Nephron progenitor cell (in vitro differentiated cells): ENCODE data around the gene MMP28.

Source experiments
- DNase-seq: peaks from one replicate; pipeline ENCODE4 v3.0.0; 2021
- H3K27ac Mint-ChIP-seq: 2 replicates; pipeline ENCODE4 v1.8.0; 2021; ENCODE audit warnings: mild to moderate bottlenecking, moderate library complexity, mixed read lengths
- H3K27me3 Mint-ChIP-seq: 2 replicates; pipeline ENCODE4 v1.8.0; 2021; ENCODE audit warnings: mild to moderate bottlenecking, low read depth, mixed read lengths; ENCODE audit not compliant: poor library complexity
- H3K36me3 Mint-ChIP-seq: 2 replicates; pipeline ENCODE4 v1.8.0; 2021; ENCODE audit warnings: low read depth, mixed read lengths
- H3K4me1 Mint-ChIP-seq: 2 replicates; pipeline ENCODE4 v1.8.0; 2021; ENCODE audit warnings: mixed read lengths
- H3K4me3 Mint-ChIP-seq: 2 replicates; pipeline ENCODE4 v1.8.0; 2021; ENCODE audit warnings: mild to moderate bottlenecking, moderate library complexity, mixed read lengths
- H3K9me3 Mint-ChIP-seq: 2 replicates; pipeline ENCODE4 v1.8.0; 2021; ENCODE audit warnings: mild to moderate bottlenecking, moderate library complexity, mixed read lengths
- TF ChIP-seq, protein P1 (sequence below): fragments of 200-600 bp; sonication (generic); IDR thresholded peaks from 2 replicates; pipeline ENCODE4 v1.5.0; 2021; ENCODE audit warnings: antibody characterized with exemption

The MMP28 gene

DNA sequence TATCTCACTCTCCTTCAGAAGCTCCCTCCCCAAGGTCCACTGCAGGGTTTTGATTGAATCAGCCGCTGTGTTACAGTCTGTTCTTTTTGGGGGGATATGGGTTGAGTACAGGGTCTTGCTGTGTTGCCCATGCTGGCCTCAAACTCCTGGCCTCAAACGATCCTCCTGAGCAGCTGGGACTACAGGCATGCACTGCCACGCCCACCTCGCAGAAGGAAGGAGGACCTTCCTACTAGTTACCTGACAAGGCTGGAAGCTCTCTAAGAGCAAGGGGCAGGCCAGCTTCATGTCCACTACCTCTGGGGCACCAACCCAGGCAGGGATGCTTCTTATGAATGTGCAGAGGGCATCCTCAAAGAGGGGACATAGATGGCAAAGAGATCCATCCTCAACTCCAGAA, 1.9 kb upstream of the MMP28 start:
- no peaks in the 10 kb centered on the region for H3K9me3 Mint-ChIP-seq
- H3K4me3 Mint-ChIP-seq, result no peak overlapping the region
- peaks cover 85% of the 10 kb centered on the region for H3K27me3 Mint-ChIP-seq
- H3K36me3 Mint-ChIP-seq, result no peaks in the 10 kb centered on the region
- DNase-seq, result no peak
- TF ChIP-seq, protein P1, sequence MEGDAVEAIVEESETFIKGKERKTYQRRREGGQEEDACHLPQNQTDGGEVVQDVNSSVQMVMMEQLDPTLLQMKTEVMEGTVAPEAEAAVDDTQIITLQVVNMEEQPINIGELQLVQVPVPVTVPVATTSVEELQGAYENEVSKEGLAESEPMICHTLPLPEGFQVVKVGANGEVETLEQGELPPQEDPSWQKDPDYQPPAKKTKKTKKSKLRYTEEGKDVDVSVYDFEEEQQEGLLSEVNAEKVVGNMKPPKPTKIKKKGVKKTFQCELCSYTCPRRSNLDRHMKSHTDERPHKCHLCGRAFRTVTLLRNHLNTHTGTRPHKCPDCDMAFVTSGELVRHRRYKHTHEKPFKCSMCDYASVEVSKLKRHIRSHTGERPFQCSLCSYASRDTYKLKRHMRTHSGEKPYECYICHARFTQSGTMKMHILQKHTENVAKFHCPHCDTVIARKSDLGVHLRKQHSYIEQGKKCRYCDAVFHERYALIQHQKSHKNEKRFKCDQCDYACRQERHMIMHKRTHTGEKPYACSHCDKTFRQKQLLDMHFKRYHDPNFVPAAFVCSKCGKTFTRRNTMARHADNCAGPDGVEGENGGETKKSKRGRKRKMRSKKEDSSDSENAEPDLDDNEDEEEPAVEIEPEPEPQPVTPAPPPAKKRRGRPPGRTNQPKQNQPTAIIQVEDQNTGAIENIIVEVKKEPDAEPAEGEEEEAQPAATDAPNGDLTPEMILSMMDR, result no peak
- peaks cover 12% of the 10 kb centered on the region for H3K4me1 Mint-ChIP-seq
- no peak overlapping the region for H3K27ac Mint-ChIP-seq

DNA sequence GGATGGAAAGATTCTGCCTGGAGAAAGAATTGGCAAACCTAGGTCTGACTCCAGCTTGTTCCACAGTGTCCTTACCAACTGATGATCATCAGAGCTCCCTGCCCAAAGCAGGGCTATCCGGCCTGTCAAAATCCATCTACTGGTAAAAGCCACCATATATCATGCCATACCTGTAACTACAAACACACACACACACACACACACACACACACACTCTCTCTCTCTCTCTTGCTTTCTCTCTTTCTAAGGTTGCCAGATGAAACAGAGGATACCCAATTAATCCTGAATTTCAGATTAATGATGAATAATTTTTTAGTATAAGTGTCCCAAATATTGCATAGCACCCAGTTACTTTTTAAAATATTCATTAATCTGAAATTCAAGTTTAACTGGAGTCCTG, 1.5 kb upstream of the MMP28 start:
- peaks cover 12% of the 10 kb centered on the region for H3K4me1 Mint-ChIP-seq
- H3K27ac Mint-ChIP-seq, result no peak overlapping the region
- no peaks in the 10 kb centered on the region for H3K36me3 Mint-ChIP-seq
- TF ChIP-seq, protein P1, result no peak
- no peak for DNase-seq
- peak overlapping the region; percentile 14 for H3K4me3 Mint-ChIP-seq
- peaks cover 89% of the 10 kb centered on the region for H3K27me3 Mint-ChIP-seq
- H3K9me3 Mint-ChIP-seq, result no peaks in the 10 kb centered on the region

DNA sequence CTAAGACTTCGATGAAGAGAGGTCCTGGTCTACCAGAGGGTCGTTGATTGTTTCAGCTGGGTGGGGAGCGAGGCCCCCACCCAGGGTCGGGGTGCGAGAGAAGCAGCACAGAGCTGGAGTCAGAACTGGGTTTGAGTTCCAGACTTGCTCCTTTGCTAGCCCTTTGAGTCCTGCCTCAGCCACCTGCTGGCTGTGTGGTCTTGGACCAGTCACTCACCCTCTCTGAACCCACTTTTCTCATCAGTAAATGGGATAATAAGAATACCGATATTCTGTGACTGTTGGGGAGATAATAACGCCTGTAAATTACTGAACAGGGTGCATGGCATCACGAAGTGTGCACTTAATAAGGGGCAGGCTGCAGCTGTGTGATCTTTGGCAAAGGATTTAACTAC, 427 bp upstream of the MMP28 start:
- Mint-ChIP-seq H3K27me3 (peaks cover 93% of the 10 kb centered on the region), H3K36me3 (no peaks in the 10 kb centered on the region), H3K4me1 (peaks cover 5% of the 10 kb centered on the region), H3K4me3 (peak overlapping the region; percentile 69), H3K9me3 (no peaks in the 10 kb centered on the region), H3K27ac (no peak overlapping the region)
- no peak for DNase-seq
- TF ChIP-seq, protein P1, result no peak

DNA sequence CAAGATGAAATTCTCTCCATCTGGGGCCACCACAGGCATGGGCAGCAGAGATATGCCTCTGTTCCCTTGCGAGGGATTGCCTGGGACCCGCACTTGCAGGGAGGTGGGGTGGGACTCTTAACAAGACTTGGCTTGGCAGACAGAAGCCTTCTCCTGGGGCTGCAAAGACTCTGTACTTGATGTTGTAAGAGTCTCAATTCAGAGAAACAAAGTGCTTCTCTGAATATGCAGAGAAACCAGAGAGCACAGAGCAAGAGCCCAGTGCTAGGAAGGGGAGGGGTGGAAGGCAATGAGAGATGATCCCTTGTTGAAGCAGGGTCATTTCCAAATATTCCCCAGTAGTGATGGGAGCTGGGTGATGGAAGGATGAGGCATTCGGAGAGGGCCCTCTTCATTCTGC, 2.2 kb downstream of the MMP28 start:
- TF ChIP-seq, protein P1, result no peak
- Mint-ChIP-seq H3K27ac (no peak overlapping the region), H3K36me3 (no peaks in the 10 kb centered on the region), H3K27me3 (peaks cover 97% of the 10 kb centered on the region), H3K9me3 (no peaks in the 10 kb centered on the region), H3K4me1 (peaks cover 14% of the 10 kb centered on the region), H3K4me3 (peak overlapping the region; percentile 31)
- no peak for DNase-seq

DNA sequence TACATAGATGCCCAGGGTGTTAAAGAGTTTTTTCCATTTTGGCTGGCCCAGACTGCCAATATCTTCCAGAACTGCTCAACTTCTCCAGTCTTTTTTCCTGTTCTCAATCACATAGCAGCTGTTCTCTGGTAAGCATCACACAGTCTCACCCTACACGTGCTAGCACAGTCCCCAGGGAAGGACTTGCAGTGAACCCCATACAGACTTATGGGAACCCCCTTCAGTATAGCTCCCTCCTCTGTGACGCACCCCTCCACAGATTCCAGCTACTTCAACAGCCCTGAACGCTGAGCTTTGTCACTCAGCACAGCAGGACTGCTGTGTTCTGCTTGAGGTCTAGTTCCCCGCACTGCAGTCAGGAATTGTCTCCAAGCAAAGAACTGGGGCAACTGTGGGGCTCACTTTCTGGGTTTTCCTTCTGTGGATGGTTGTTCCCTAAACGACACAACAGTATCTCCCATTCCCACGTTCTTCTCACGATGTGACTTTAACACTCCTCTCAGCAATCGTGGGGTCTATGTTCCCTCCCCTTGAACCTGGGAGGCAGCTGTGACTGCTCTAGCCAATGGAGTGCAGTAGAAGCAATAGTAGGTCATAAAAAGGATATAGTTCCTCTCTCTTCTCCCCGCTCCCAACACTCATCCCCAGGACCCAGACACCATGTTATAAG, 3.6 kb downstream of the MMP28 start:
- Mint-ChIP-seq H3K9me3 (no peaks in the 10 kb centered on the region), H3K4me3 (no peak overlapping the region), H3K36me3 (no peaks in the 10 kb centered on the region), H3K27me3 (peaks cover 94% of the 10 kb centered on the region), H3K27ac (no peak overlapping the region), H3K4me1 (peaks cover 25% of the 10 kb centered on the region)
- no peak for DNase-seq
- TF ChIP-seq, protein P1, result no peak

DNA sequence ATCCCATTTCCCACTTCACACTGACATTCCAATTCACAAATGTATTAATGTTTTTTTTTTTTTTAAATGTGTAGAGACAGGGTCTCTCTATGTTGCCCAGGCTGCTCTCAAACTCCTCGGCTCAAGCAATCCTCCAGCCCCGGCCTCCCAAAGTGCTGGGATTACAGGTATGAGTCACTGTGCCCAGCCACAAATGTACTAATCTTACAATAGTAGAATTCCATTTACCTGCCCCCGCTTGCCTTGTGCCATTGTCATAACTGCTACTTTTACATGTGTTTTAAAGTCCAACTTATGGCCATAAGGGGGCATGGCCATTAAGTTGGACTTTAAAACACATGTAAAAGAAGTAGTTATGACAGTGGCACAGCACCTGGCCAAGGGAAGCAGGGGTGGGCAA, 4.6 kb downstream of the MMP28 start:
- TF ChIP-seq, protein P1, result no peak
- no peak overlapping the region for H3K4me3 Mint-ChIP-seq
- peaks cover 87% of the 10 kb centered on the region for H3K27me3 Mint-ChIP-seq
- no peaks in the 10 kb centered on the region for H3K9me3 Mint-ChIP-seq
- H3K27ac Mint-ChIP-seq, result no peak overlapping the region
- H3K4me1 Mint-ChIP-seq, result peaks cover 25% of the 10 kb centered on the region
- H3K36me3 Mint-ChIP-seq, result no peaks in the 10 kb centered on the region
- DNase-seq, result no peak
